Lower lobe of right lung (tissue), 2 donors: ENCODE data around the gene ZNF501. TPM values are rescaled to one million over a fixed set of nuclear protein-coding genes. Genes with fewer than 3 reads are reported as not detected.

Experiments
- ATAC-seq, 2 donors: fragments of 200-7000 bp; cut with Tn5 transposase; one replicate each; pipeline ENCODE4 v1.9.1; 2020 to 2022; ENCODE audit warnings: mild to moderate bottlenecking in 2 of 2, moderate library complexity in 2 of 2
- DNase-seq: peaks from one replicate; pipeline ENCODE4 v3.0.0-alpha.2; 2020
- H3K27ac ChIP-seq: fragments of 200-600 bp; one replicate; pipeline ENCODE4 v1.8.0; 2022
- H3K27me3 ChIP-seq: fragments of 200-600 bp; one replicate; pipeline ENCODE4 v1.8.0; 2022; ENCODE audit warnings: low read depth
- H3K36me3 ChIP-seq: fragments of 200-600 bp; one replicate; pipeline ENCODE4 v1.8.0; 2022; ENCODE audit warnings: mild to moderate bottlenecking
- H3K4me1 ChIP-seq: fragments of 200-600 bp; one replicate; pipeline ENCODE4 v1.8.0; 2022
- H3K4me3 ChIP-seq: fragments of 200-600 bp; one replicate; pipeline ENCODE4 v1.8.0; 2022; ENCODE audit warnings: mild to moderate bottlenecking
- H3K9me3 ChIP-seq: fragments of 200-600 bp; one replicate; pipeline ENCODE4 v1.8.0; 2022
- CTCF ChIP-seq: fragments of 200-600 bp; IDR thresholded peaks from one replicate; pipeline ENCODE4 v1.8.0; 2022; ENCODE audit warnings: antibody characterized with exemption, mild to moderate bottlenecking
- intact Hi-C: fragments of 100-400 bp; cut with DNase I; formaldehyde crosslinking; loops from one replicate; pipeline ENCODE4 v1.11.0; 2022
- total RNA-seq: library from RNA; stranded (reverse); fragmentation: NEBNext Ultra II Directional; extraction: Animal tissue kit (Norgen Biotek cat#: 25700); gene quantifications from one replicate; pipeline ENCODE4 v1.2.1, GENCODE V29; 2021
- donor health status: DM: no; HTN: yes; CAD: no; lungs with severe emphysema.

Gene ZNF501
- total RNA-seq, 1 donor from 2014 or later: 4.8 TPM

- H3K4me3 ChIP-seq: peak within 1 kb of the TSS; percentile 87
- H3K27ac ChIP-seq: peak within 1 kb of the TSS; percentile 82
- TF ChIP-seq CTCF: no peak
- peaks cover 3% of the 10 kb centered on the region for H3K9me3 ChIP-seq
- ATAC-seq (peak; percentile 100), DNase-seq (peak; percentile 98)
- peaks cover 18% of the 10 kb centered on the region for H3K4me1 ChIP-seq
- no peaks in the 10 kb centered on the region for H3K36me3 ChIP-seq
- H3K27me3 ChIP-seq: no peaks in the 10 kb centered on the region
- intact Hi-C loops: no loop called here
These were observed 32.2 kb downstream of the ZNF501 start, which contains the start of the genes KIAA1143 and KIF15 for GRCh38 chr3:44761424-44762169. Gene KIAA1143, minus strand, starts transcription at chr3:44761619. Its CDS starts 17 bp downstream, at chr3:44761602. Gene KIF15, plus strand, starts transcription at chr3:44761794. Its CDS starts 72 bp downstream, at chr3:44761866.

GRCh38 chr3:44762170-44762677 is 32.8 kb downstream of the ZNF501 start:
- no peak for DNase-seq
- Histone ChIP-seq H3K36me3 (no peaks in the 10 kb centered on the region), H3K9me3 (peaks cover 2% of the 10 kb centered on the region), H3K4me1 (peaks cover 18% of the 10 kb centered on the region), H3K27me3 (no peaks in the 10 kb centered on the region), H3K27ac (no peak overlapping the region), H3K4me3 (peak overlapping the region; percentile 87)
- TF ChIP-seq CTCF: no peak
- ATAC-seq: no peak
- intact Hi-C loops: no loop called here

GRCh38 chr3:44762690-44763089 is 33.3 kb downstream of the ZNF501 start:
- Histone ChIP-seq H3K36me3 (no peaks in the 10 kb centered on the region), H3K27ac (no peak overlapping the region), H3K4me1 (peaks cover 18% of the 10 kb centered on the region), H3K9me3 (no peaks in the 10 kb centered on the region), H3K4me3 (no peak overlapping the region), H3K27me3 (no peaks in the 10 kb centered on the region)
- no peak for TF ChIP-seq CTCF
- ATAC-seq: no peak
- intact Hi-C loops: no loop called here
- DNase-seq: no peak

- Histone ChIP-seq H3K4me1 (peaks cover 18% of the 10 kb centered on the region), H3K36me3 (no peaks in the 10 kb centered on the region), H3K9me3 (no peaks in the 10 kb centered on the region), H3K4me3 (no peak overlapping the region), H3K27me3 (no peaks in the 10 kb centered on the region), H3K27ac (no peak overlapping the region)
- no peak for DNase-seq
- no peak for ATAC-seq
- no peak for TF ChIP-seq CTCF
- intact Hi-C loops: no loop called here
These were observed 34.8 kb downstream of the ZNF501 start for GRCh38 chr3:44764248-44764647.

- H3K4me1 ChIP-seq: no peaks in the 10 kb centered on the region
- TF ChIP-seq CTCF: no peak
- ATAC-seq (no peak), DNase-seq (no peak)
- H3K9me3 ChIP-seq: peaks cover 25% of the 10 kb centered on the region
- H3K27ac ChIP-seq: no peak overlapping the region
- intact Hi-C loops: no loop called here
- H3K36me3 ChIP-seq: no peaks in the 10 kb centered on the region
- no peak overlapping the region for H3K4me3 ChIP-seq
- no peaks in the 10 kb centered on the region for H3K27me3 ChIP-seq
These were observed 42.1 kb downstream of the ZNF501 start for GRCh38 chr3:44771424-44772098.
